ENCODE results near the gene MTHFD1L.

MTHFD1L gene

GRCh38 chr6:150937132-150937906 is 71.8 kb downstream of the MTHFD1L start:
- DNase-seq = no peak

DNA sequence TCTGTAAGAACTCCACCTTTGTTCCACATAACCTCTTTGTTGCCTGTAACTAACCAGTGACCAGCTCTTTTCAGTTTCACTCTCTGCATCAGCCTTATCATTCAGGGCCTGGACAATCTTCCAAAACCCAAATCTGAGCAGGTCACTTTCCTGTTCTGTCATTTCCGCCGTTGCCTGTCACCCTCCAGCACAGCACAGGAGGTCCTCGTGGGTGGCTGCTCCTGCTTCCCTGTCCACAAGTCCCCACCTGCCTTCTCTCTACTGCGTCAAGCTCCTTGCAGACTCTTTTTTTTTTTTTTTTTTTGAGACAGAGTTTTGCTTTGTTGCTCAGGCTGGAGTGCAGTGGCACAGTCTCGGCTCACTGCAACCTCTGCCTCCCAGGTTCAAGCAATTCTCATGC is 73.9 kb downstream of the MTHFD1L start:
- DNase-seq = no peak

GRCh38 chr6:150940941-150941340 is 75.4 kb downstream of the MTHFD1L start:
- DNase-seq = no peak

DNA sequence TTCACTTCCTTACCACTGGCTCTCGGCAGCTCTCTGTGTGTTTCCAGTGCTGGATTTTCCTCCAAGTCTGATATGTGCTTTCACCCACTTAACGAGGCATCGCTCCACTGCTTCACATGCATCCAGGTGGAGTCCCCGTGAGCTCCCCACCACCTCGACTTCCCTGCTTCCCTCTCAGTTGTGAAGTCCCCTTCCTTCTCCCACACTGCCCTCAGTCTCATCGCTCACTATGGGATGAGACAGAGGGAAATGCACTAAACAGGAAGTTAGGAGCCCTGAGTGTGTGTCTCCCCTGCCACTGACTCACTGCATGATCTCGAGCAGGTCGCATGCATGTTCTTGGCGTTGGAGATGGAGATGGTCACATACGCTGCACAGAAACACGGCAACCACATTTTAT is 84.0 kb downstream of the MTHFD1L start:
- no peak for DNase-seq

- no peak for DNase-seq
These were observed 88.3 kb downstream of the MTHFD1L start for GRCh38 chr6:150953851-150954250.

DNA sequence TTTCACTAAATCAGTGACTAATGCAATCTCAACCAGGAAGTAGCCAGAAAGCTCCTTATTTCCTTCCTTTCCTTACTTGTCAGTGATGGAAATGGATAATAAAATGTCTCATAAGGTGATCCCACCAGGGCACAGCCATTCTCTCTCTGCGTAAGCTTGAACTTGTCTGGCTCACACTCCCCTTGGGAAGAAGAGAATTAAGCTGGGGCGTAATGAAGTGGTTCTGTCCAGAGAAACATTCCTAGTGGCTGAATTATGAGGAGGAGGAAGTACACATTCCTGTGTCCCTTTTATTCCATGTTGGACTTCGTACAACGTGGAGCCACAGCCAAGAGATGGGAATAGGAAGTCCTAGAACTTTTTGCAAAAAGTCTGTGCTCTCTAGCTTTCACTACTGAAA is 93.7 kb downstream of the MTHFD1L start:
- DNase-seq = no peak

GRCh38 chr6:150962436-150962835 is 96.9 kb downstream of the MTHFD1L start:
- no peak for DNase-seq

DNA sequence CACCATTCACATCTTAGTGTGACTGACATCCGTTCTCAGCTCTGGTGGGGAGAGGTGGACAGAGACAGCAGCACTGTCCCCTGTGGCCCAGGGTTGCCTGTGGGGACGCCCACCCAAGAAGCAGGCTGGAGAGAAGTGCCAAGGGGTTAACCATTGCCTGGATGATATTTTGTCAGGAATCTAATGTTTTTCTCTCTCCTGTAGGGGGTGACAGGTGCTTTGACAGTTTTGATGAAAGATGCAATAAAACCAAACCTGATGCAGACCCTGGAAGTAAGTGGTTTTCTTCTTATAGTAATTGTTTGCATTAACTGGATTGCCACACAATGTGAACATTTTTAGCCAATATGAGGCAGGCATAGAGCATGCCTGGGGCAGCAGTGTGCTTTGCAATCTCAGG is 99.3 kb downstream of the MTHFD1L start:
- no peak for DNase-seq

GRCh38 chr6:150966786-150967185 is 101.3 kb downstream of the MTHFD1L start:
- no peak for DNase-seq

DNA sequence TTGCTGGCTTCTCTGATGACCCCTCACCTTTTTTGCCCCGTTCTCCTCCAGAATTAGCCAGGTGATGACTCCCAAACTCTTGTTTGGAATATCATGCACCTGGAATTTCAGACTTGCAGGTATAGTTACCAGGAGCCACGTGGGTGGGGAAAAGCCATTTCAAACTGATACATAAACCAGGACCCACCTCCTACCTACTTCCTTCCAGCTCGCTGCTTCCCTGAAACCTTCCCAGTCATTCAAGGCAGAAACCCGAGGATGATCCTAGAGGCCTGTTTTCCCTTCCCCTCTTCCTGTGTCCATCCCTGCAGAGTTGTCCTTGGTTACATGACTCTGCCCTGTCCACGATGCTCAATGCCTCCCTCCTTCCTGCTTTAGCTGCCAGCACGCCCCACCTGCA is 101.9 kb downstream of the MTHFD1L start:
- no peak for DNase-seq

DNA sequence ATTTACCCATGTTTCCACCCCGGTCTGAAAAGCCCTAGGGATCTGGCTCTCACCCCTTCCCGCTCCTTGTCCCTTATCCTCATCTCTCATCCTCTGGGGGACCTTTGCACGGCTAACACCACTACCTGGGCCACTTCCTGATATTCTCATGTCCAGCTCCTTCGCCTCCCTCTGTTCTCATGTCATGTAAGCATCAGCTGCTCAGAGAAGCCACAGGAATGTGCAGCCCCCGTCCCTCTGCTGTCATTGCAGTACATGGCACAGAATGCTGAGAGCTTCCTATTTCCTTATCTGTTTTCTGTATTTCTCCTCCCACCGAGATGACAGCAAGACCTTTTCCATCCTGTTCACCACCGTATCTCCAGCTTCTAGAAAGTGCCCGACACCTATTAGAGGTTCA is 102.4 kb downstream of the MTHFD1L start:
- no peak for DNase-seq

DNA sequence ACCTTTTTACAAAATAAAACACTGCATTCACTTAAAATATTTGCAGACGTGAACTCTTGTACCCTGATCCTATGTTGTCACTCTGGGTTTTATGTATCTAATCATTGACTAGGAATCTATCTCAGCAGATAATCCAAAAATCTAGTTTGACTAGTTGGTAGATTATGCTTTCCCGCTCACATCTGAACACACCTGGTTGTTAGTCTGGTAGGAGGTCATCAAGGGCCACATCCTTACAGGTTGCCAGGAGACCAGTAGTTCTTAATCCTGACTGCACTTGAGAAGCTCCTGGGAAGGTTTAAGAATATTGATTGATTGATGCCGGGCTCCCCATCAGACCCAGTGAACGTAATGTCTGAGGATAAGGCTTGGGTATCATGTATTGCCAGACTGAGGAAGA is 104.4 kb downstream of the MTHFD1L start:
- no peak for DNase-seq

GRCh38 chr6:150971219-150971618 is 105.7 kb downstream of the MTHFD1L start:
- no peak for DNase-seq

GRCh38 chr6:150975136-150975535 is 109.6 kb downstream of the MTHFD1L start:
- DNase-seq = no peak

- DNase-seq = no peak
These were observed 111.8 kb downstream of the MTHFD1L start for GRCh38 chr6:150977281-150977680.

- no peak for DNase-seq
These were observed 113.1 kb downstream of the MTHFD1L start for GRCh38 chr6:150978624-150979023.

GRCh38 chr6:150979826-150980350 is 114.4 kb downstream of the MTHFD1L start:
- no peak for DNase-seq

DNA sequence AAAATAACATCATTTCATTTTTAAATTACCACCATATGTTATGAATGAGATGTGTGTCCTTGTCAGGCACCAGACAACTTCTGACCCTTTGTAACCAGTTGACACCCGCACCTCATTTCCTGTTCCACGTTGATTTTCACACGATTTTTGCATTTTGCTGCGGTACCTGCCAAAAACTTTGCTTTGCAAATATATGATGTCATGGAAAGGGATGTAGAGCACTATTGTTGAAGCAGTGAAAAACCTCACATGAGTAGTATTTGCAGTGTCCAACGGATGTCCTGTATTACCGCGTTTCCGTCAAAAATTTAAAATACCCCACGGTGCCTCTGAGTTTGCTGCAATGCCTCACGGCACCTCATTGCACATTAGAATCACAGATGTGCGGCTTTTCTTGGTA is 115.6 kb downstream of the MTHFD1L start:
- no peak for DNase-seq

DNA sequence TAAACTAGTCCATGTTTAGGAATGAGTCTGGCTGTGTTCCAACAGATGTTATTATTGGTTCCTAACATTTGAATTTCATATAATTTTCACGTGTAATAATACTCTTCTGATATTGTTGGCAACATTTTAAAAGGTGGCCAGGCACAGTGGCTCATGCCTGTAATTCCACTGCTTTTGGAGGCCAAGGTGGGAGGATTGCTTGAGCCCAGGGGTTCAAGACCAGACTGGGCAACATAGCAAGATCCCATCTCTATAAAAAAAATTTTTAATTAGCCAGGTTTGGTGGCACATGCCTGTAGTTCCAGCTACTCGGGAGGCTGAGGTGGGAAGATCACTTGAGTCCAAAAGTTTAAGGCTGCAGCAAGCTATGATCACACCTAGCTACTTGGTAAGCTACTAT is 116.2 kb downstream of the MTHFD1L start:
- no peak for DNase-seq

DNA sequence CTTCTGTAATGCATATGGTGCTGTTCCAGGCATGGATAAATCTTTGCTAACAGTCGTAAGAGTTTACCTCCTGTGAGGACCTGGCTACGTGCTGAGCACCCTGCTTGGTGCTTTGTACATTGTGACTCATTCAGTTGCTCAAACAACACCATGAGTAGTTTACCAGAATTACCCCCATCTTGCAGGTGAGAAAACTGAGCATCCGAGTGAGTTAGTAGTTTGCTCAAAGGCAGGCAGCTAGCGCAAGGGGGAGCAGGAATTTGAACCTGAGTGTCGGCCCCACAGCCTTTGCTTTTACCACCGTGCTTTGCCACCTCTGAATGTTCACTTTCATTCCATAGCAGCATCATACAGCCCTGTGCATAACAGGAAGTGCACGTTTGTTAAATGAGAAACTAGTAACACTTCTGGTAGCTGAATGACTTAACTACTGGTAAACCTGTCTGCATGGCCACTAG is 121.9 kb downstream of the MTHFD1L start:
- no peak for DNase-seq

DNA sequence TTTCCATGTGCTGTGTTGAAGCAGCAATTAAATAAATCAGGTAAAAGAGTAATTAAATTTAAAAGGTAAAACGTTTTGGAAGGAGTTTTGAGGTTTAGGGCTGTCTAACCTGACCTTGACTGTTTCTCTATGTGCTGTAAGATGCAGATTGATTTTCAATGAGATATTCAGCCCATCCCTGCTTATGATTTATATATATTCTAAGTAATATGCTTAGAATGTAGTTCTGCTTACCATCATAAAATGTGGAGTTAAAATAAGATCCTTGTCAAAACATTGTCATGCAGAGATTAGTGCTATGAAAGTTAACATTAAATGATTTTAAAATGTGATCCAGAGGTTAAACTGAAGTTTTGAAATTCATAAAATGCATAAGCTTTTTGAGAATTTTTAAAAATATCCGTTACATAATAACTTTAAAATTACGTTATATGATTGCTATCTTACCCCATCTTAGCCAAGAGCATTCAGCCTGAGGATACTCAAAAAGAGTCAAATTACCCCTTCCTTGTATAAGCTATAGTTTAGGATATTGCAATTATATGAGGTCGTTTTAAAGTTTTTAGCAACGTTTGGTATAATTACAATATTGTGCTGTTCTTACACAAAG is 122.5 kb downstream of the MTHFD1L start:
- DNase-seq = no peak

- DNase-seq = no peak
These were observed 126.0 kb downstream of the MTHFD1L start for GRCh38 chr6:150991487-150991886.

DNA sequence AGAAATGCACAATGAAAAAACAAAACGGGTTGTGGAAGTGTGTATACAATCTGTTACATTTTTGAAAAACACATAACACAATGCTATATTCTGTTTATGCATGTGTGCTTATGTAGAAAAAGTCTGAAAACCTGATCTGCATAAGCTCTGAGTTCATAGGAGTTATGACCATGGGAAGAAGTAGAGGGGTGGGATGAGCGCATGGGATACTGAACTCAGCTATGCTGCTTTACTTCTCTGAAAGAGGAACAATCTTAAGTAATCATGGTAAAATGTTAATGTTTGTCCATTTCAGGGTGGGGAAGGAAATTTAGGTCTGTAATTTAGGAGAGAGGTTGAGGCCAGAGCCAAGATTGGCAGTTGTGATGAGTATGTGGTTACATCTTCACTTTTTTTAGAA is 126.8 kb downstream of the MTHFD1L start:
- DNase-seq = no peak

DNA sequence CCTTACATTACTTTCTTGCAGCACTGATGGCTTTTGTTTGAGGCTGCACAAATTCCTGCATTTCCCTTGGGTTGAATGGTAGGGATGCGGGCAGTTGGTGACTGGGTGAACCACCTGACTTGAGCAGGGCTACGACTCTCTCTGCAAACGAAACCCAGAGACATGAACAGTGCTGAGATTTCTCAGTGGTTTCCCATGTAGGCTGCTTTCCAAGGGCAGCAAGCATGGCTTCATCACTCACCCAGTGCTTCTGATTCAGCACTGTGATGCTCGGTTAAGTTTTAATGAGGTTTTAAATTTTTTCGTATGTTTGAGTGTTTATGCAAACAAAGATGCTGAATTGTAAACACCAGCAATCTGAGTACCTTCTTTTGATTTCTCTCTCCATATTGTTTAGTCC is 127.2 kb downstream of the MTHFD1L start:
- no peak for DNase-seq

GRCh38 chr6:150993253-150993652 is 127.8 kb downstream of the MTHFD1L start:
- no peak for DNase-seq
